ENCODE measurements around the gene TBC1D1.

The TBC1D1 gene

DNA sequence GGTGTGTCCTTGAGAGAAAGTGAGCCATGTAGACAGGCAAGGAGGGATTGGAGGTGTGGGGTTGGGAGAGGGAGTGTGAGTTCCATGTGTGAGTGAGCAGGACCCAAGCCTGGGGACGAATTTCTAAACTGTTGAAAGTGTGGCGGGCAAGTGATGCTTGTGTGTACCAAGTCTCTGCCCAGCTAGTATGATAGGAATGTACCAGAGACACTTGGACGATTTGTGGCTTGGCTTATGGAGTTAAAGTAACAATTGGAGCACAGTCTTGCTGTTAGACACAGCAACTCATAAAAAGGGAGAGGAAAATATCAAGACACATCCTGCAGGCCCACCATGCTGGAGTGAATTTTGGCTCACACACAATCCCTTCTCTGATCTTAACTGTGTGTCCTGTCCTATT, 77.9 kb downstream of the TBC1D1 start:
- TF ChIP-seq SIN3A (IDR thresholded peaks at IDR 0.05; ENCODE audit: borderline replicate concordance, insufficient read depth, low read length) (no peak), POLR2AphosphoS5 (IDR thresholded peaks at IDR 0.05; ENCODE audit: low read depth, low read length) (no peak), TAF1 (IDR thresholded peaks at IDR 0.05; ENCODE audit: borderline replicate concordance, insufficient read depth, low read length) (no peak), FOXP2 (optimal IDR thresholded peaks at IDR 0.05; ENCODE audit: borderline replicate concordance, extremely low read depth, extremely low read length, insufficient read depth) (no peak)
- TF ChIP-seq, protein P1, sequence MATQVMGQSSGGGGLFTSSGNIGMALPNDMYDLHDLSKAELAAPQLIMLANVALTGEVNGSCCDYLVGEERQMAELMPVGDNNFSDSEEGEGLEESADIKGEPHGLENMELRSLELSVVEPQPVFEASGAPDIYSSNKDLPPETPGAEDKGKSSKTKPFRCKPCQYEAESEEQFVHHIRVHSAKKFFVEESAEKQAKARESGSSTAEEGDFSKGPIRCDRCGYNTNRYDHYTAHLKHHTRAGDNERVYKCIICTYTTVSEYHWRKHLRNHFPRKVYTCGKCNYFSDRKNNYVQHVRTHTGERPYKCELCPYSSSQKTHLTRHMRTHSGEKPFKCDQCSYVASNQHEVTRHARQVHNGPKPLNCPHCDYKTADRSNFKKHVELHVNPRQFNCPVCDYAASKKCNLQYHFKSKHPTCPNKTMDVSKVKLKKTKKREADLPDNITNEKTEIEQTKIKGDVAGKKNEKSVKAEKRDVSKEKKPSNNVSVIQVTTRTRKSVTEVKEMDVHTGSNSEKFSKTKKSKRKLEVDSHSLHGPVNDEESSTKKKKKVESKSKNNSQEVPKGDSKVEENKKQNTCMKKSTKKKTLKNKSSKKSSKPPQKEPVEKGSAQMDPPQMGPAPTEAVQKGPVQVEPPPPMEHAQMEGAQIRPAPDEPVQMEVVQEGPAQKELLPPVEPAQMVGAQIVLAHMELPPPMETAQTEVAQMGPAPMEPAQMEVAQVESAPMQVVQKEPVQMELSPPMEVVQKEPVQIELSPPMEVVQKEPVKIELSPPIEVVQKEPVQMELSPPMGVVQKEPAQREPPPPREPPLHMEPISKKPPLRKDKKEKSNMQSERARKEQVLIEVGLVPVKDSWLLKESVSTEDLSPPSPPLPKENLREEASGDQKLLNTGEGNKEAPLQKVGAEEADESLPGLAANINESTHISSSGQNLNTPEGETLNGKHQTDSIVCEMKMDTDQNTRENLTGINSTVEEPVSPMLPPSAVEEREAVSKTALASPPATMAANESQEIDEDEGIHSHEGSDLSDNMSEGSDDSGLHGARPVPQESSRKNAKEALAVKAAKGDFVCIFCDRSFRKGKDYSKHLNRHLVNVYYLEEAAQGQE (IDR thresholded peaks at IDR 0.05; ENCODE audit: insufficient read depth in 1 of 2, low read depth in 2 of 2, low read length in 2 of 2) = no peak

DNA sequence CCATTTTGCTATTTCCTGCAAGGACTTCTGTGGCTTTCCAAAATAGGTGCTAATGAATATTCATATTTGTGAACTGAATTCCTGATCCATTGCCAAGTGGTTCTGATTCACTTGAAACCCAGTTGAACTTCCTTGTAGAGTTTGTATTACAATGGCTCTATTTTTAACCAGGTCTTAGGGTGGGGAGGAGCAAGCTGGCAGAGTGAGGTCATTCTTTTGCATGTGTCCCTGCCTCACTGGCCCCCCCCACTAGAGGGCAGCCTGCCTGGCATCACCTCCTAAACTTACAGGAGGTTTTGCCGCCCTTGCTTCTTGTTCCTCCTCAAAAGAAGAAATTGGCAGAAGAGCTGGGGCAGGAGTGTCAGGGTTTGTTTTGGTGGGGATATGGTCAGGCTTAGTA, 79.8 kb downstream of the TBC1D1 start:
- TF ChIP-seq FOXP2 (optimal IDR thresholded peaks at IDR 0.05; ENCODE audit: borderline replicate concordance, extremely low read depth, extremely low read length, insufficient read depth) (no peak), TAF1 (IDR thresholded peaks at IDR 0.05; ENCODE audit: borderline replicate concordance, insufficient read depth, low read length) (no peak), SIN3A (IDR thresholded peaks at IDR 0.05; ENCODE audit: borderline replicate concordance, insufficient read depth, low read length) (no peak), POLR2AphosphoS5 (IDR thresholded peaks at IDR 0.05; ENCODE audit: low read depth, low read length) (no peak)
- TF ChIP-seq, protein P1 (IDR thresholded peaks at IDR 0.05; ENCODE audit: insufficient read depth in 1 of 2, low read depth in 2 of 2, low read length in 2 of 2) = no peak

DNA sequence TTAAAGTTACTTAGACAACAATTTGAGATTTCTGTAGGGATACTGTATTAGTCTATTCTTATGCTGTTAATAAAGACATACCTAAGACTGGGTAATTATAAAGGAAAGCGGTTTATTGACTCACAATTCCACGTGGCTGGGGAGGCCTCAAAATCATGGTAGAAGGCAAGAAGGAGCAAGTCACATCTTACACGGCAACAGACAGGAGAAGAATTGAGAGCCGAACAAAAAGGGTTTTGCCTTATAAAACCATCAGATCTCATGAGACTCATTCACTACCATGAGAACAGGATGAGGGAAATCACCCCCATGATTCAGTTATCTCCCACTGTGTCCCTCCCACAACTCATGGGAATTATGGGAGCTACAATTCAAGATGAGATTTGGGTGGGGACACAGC, 80.3 kb downstream of the TBC1D1 start:
- TF ChIP-seq TAF1 (IDR thresholded peaks at IDR 0.05; ENCODE audit: borderline replicate concordance, insufficient read depth, low read length) (no peak), POLR2AphosphoS5 (IDR thresholded peaks at IDR 0.05; ENCODE audit: low read depth, low read length) (no peak), FOXP2 (optimal IDR thresholded peaks at IDR 0.05; ENCODE audit: borderline replicate concordance, extremely low read depth, extremely low read length, insufficient read depth) (no peak), SIN3A (IDR thresholded peaks at IDR 0.05; ENCODE audit: borderline replicate concordance, insufficient read depth, low read length) (no peak)
- TF ChIP-seq, protein P1 (IDR thresholded peaks at IDR 0.05; ENCODE audit: insufficient read depth in 1 of 2, low read depth in 2 of 2, low read length in 2 of 2) = no peak

- TF ChIP-seq, protein P1 (IDR thresholded peaks at IDR 0.05; ENCODE audit: insufficient read depth in 1 of 2, low read depth in 2 of 2, low read length in 2 of 2) = no peak
- TF ChIP-seq FOXP2 (optimal IDR thresholded peaks at IDR 0.05; ENCODE audit: borderline replicate concordance, extremely low read depth, extremely low read length, insufficient read depth) (no peak), SIN3A (IDR thresholded peaks at IDR 0.05; ENCODE audit: borderline replicate concordance, insufficient read depth, low read length) (no peak), POLR2AphosphoS5 (IDR thresholded peaks at IDR 0.05; ENCODE audit: low read depth, low read length) (no peak), TAF1 (IDR thresholded peaks at IDR 0.05; ENCODE audit: borderline replicate concordance, insufficient read depth, low read length) (no peak)
Measured at GRCh38 chr4:37973441-37973840, 82.6 kb downstream of the TBC1D1 start.

DNA sequence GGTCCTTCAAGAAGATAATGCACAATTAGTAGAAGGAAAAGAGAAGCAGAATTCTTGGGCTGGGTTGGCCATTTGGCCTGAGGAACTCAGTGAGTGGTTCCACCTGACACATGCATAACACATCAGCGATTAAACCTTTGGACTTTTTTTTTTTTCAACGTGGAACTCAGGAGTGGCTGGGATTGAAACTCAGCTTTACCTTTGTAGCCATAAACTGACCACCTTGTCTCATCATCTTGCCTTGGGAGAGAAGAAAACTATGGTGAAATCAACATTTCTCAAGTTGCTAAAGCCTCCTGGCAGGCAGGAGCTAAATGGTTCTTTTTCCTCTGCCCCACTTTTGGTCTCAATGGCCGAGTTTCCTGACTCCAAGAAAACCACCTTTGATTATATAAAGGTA, 85.6 kb downstream of the TBC1D1 start:
- TF ChIP-seq, protein P1 (IDR thresholded peaks at IDR 0.05; ENCODE audit: insufficient read depth in 1 of 2, low read depth in 2 of 2, low read length in 2 of 2) = no peak
- TF ChIP-seq TAF1 (IDR thresholded peaks at IDR 0.05; ENCODE audit: borderline replicate concordance, insufficient read depth, low read length) = no peak
- TF ChIP-seq FOXP2 (optimal IDR thresholded peaks at IDR 0.05; ENCODE audit: borderline replicate concordance, extremely low read depth, extremely low read length, insufficient read depth) = no peak
- TF ChIP-seq SIN3A (IDR thresholded peaks at IDR 0.05; ENCODE audit: borderline replicate concordance, insufficient read depth, low read length) = no peak
- no peak for TF ChIP-seq POLR2AphosphoS5 (IDR thresholded peaks at IDR 0.05; ENCODE audit: low read depth, low read length)
